Effector CD4-positive, alpha-beta T cell (primary cell): ENCODE measurements around the gene CXCR3.
"Not testable (repeated sequence)": the region's sequence is repeated elsewhere in the genome, so short reads cannot be mapped to it uniquely, and the experiment has no call there.

Experiments used
- DNase-seq: peaks from one replicate; pipeline ENCODE4 v3.0.0-alpha.2; 2020

CXCR3 gene

DNA sequence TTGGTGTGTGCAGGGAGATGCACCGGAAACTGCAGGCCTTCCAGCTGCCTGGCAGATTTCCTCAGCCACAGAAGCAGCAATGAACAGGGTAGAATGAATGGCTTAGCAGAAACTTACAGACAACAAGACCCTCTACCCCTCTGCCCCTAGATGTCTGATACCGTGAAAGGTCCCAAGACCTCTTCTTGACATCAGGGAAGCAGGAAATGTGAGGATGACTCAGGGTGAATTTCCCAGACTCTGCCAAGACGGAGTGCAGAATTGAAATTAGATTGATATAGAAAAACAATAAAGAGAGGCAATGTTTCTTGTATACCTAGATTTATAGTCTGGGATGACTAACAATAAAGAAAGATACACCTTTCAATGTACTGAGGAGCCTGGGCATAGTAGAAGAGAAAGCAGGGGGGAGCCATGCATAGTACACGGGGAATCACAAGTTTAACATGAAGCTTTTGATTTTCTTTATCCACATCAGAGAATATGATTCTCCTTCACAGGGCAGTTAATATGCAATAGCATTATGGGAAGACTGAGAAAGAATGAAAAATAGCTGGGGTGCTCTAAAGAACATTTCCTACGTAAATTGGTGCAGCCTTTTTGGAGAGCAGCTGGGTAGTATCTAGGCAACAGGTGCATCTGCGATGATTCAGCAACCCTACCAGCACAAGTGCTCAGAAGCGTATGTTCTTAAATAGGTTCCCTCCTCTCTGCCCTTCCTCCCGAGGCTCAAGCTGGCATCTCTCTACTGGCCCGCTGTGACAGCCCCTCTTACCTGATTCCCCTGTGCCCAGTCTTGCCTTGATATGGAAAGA lies 18.3 kb upstream of the CXCR3 start:
- no peak for DNase-seq

DNA sequence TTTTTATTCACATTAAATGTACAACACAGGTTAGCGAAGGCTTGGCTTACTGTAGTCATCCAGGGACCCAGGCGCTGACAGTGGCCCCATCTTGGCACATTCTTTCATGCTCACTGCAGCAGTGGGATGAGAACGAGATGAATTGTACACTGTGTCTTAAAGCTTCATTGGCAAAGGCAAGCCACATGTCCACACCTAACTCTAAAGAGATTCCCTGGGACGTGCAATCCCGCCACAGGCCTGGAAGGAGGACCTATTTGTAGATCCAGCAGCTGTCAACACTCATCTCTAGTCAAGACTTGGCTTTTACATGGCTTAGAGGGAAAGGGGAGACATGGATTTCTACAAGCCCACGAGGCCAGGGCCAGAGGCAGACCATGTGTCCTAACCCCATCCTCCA lies 16.1 kb upstream of the CXCR3 start:
- no peak for DNase-seq

DNA sequence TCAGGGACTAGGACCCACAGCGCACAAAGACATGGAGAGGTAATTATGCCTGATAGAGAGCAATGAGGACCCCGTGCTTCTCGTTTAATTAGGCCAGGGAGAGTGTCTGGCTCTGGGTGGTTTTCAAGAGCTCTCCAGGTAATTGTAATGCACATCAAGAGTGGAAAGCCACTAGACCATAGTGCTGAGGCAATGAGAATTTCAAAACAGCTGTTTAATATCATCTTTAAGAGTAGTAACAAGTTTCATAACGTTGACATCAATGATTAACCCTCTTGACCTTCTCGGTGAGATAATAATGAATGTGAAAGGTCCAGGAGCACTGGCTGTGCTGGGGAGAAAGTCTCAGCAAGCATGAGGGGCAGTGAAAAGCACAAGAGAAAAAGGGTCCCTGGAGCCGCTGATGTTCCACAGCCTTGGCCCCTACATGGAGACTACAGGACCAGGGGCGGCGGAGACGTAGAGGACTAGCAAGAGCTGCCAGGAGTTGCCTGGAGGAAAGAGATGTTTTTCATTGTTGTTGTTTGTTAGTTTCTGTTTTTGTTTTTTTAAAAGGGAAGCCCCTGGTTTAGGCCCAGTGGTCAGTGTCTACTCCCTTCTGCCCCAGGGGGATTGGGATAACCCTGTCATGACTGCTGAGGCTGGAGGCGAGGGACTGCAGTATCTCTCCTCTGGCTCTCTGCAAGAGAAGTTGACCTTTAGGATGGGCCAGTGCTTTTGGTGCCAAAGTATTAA lies 14.8 kb upstream of the CXCR3 start:
- no peak for DNase-seq

DNA sequence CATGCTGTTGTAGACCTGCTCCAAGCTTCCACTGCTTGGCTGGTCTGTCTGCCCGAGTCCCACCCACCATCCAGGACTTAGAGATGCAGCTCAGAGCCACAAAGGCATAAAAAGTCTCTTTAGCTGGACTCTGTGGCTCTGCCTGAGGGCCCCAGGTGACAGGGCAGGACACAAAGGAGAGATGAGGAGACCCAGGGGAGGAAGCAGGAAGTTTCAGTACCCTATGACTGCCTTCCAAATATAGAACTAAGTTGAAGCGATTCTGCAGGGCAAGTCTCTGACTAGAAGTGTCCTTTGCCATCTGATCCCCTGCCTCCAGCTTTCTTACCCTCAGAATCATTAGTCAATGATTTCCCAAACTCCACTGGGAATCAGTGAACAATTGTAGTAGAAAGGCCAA lies 11.2 kb upstream of the CXCR3 start:
- DNase-seq: no peak

DNA sequence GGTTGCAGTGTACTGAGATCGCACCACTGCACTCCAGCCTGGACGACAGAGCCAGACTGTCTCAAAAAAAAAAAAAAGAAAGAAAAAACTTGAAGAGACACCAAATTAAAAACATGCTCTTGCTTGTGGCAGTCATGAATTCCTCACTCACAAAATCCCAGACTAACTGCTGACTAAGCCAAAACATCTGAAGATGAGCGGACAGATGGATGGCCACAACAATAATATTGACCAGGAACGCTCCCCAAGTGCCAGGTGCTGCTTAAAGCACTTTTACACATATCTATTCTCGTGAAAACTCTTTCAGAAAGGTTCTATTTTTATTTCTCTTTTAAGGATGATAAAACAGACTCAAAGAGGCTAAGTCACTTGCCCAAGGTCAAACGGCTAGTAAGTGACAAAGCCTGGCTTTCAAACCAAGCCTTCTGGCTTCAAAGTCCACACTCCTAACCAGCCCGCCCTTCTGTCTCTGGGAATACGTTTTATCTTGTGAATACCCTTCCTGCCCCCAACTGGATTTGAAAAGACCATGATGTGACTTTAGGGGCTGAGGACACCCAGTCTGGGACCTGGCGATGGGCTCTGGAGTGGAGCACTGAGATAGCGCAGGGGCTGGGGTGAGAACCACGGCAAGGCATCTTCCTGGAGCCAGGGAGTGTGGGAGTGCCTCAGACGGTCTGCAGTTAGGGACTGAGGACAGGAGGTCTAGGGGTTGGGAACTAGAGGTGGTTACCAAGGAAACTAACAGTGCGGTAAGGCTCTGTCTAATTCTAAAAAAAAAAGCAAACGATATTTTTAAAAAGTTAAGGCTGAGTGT lies 9.5 kb upstream of the CXCR3 start:
- no peak for DNase-seq

DNA sequence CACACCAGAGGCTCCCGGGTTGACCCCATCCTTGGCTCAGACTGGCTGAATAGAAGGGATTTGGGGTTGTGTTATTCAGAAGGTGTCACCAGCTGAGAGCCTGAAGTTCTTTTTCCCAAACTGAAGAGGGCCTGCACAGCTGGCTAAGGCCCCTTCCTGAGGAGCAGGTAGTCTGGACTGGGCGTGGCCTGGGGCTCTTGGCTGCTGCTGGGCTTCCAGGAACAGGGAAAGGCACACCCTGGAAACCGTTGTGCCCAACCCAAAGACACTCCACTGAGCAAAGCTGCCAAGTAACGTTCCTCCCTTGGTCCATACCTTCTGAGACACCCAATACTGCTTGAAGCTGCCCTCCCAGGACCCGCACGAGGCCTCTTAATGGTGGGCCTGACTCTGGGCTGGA lies 8.3 kb upstream of the CXCR3 start:
- DNase-seq: no peak

DNA sequence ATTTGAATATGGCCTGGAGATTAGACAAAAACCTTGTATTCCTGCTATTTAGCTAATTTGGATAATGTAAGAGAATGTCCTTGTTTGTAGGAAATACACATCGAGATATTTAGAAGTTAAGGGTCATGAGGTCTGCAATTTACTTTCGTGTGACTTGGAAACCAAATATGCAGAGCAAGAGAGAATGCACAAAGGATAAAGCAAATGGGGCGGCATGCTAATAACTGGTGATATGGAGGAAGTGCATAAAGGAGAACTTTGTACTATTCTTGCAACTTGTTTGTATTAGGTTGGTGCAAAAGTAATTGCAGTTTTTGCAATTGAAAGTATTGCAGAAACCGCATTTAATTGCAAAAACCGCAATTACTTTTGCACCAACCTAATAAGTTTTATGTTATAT lies 7.2 kb upstream of the CXCR3 start:
- no peak for DNase-seq

DNA sequence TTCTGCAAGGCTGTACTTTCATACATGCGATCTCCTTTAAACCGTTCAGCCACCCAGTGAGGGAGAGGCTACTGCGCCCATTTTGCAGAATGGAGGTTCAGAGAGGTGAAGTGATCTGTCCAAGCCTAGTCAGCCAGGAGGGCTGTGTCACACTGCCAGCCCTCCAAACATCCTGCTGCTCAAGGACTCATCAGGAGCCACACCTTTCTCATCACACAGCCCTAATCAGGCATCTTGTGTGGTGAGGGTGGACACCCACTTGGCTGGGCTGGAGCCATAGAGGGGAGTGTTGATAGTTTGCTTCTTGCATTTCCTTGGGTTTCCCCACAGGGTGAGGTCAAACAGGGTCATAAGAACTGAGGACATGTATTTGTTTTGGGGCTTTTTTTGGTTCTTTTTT lies 5.4 kb upstream of the CXCR3 start:
- no peak for DNase-seq

DNA sequence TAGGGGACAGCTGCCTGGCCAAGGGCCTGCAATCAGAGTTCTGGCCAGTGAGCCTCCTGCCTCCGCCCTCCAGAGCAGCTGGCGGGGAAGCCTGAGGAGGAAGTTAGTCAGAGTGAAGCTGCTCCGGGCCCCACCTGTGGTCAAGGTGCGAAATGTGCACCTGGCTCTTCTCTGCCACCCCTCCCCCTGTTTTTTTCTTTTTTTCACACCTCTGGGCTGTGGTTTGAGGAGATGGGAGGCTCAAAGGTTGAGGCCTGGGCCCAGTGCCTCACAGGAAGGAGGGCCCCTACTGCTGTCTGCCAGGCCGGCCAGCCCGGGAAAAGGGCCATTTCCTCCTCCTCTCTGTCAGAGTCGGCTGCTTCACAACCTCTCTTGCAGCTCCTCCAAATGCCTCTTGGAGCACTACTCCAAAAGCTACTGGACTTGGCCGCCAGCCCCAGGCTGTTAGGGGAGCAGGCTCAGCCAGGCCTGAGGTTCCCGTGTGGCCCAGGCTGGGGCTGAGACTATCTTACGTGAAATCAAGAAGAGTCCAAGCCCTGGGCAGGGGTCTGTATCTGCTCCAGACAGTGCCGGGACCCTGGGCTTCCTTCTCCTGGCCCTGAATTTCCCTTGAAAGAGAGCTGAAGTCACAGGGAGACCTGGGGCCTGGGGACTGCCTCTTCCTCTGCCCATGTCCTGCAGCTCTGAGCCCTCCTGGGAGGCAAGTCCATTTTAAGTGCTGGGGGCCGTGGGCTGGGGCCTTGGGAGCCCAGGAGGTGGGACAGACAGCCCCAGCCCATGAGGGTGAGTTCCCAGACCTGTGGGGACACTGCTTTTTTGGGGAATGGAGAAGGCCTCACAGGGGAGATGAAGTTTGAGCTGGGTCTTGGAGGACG lies 4.5 kb upstream of the CXCR3 start:
- DNase-seq: peak; percentile 62

DNA sequence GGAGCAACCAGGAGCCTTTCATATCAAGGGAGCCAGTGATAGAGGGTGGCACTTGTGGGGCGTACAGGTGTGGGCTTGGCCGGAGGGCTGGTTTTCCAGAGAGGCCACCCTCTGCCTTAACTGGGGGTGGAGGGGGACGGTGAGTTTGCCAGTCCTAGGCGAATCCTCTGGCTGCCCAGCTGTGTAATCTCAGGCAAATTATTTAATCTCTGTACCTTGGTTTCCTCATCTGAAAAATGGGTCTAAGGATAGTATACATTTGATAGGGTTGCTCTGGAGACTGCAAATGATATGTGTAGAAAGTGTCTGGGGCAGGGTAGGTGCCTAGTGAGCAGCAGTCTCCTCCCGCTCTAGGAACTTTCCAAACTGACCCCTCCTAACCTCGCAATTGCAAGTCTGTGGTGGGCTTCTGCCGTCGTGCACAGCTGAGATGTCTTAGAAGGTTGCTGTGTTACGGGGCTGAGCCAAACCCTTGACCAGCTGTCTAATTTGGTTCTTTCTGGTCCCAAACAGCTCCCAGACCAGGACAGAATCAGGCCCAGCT lies 3.8 kb upstream of the CXCR3 start:
- no peak for DNase-seq

DNA sequence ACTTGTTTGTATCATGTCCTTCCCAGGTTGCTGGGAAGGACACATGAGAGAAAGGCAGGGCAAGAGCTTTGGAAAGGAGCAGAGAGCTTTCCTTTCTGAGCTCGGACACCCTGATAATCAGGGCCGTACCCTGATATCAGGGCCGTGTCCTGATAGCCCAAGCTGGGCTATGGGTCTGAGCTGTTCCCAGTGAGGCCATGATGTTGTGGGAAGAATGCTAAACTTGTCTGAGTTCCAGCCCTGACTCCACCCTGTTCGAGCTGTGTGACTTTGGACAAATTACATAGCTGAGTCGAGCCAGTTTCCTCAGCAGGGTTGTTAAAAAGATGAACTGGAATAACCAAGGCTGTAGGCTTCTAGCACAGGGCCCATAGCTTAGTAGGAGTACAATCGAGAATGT lies 3.3 kb upstream of the CXCR3 start:
- DNase-seq: no peak

DNA sequence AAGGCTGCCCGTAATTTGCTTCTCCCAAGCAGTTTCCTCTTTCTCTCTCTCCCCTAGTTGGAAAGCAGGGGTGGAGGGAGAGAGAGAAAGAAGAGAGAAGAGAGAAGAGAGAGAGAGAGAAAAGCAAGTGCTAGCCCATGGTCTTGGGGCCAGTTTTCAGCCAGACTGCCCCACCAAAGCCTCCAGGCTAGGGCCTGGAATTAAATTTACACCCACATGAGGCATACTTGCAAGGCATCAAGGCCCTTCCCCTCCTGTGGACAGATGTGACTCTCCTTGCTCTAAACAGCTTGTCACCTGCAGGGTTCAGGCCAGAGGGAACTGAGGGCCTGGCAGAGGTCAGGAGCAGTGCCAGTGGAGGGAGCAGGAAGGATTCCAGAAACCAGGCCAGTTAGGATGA lies 1.7 kb upstream of the CXCR3 start:
- no peak for DNase-seq

DNA sequence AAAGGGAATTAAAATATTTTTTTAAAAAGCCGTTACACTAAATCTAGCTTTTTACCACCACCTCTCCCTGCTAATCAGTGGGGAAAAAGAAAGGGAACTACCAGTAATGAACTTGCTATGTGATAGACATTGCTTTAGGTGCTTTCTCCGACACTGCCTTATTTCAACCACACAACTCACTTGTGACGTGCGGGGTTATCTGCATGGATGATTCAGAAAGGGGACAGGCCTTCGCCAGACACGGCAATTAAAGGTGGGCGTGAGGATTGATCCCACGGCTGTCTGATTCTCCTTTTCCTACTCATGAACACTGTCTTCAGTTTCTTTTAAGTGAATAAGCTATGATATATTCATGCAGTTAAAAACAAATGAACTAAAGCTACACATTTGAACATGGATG lies 882 bp upstream of the CXCR3 start:
- DNase-seq: peak; percentile 55

DNA sequence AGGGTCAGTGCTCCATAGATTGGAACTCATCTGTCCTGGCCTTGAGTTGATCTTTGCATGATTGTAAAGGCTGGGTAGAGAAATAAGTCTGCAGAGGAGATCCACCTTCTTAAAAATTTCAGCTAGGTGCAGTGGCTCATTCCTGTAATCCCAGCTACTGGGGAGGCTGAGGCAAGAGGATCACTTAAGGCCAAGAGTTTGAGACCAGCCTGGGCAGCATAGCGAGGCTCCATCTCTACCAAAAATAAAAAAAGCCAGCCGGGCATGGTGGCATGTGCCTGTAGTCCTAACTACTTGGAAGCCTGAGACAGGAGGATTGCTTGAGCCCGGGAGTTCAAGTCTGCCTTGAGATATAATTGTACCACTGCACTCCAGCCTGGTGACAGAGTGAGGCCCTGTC lies 476 bp upstream of the CXCR3 start:
- no peak for DNase-seq

DNA sequence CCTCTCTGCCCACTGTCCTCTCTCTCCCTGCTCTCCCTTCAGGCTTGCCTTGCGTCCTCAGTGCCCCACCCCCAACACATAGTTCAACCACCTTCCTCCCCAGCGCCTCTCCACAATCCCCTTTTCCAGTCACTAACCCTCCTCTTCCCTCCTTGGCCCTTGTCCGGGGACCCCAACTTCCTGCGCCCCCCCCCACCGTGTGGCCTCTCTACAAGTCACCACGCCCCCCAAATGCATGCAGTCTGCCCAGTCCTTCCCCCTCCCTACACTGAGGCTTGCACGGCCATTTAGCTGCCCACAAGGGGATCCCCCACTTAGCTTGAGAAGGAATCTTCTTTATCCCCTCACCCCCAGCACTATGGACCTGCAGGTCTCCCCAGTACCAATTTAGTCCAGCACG lies 569 bp downstream of the CXCR3 start:
- DNase-seq: no peak

DNA sequence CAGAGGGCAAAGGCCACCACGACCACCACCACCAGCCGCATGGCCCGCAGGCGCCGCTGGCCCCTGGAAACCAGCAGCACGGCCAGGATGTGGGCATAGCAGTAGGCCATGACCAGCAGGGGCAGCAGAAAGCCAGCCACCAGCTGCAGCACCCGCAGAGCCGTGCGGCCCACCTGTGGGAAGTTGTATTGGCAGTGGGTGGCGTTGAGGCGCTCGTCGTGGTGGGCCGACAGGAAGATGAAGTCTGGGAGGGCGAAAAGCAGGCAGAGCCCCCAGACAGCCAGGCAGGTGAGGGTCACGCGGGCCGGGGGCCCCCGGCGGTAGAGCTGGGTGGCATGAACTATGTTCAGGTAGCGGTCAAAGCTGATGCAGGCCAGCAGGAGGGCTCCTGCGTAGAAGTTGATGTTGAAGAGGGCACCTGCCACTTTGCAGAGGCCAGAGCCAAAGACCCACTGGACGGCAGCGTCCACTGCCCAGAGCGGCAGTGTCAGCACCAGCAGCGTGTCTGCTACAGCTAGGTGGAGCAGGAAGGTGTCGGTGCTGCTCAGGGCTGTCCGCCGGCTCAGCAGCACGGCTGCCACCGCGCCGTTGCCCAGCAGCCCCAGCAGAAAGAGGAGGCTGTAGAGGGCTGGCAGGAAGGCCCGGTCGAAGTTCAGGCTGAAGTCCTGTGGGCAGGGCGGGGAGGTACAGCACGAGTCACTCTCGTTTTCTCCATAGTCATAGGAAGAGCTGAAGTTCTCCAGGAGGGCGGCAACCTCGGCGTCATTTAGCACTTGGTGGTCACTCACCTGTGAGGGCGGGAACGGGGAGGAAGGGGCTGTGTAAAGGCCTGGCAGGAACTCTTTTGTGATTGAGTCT lies 1.4 kb downstream of the CXCR3 start:
- DNase-seq: no peak

DNA sequence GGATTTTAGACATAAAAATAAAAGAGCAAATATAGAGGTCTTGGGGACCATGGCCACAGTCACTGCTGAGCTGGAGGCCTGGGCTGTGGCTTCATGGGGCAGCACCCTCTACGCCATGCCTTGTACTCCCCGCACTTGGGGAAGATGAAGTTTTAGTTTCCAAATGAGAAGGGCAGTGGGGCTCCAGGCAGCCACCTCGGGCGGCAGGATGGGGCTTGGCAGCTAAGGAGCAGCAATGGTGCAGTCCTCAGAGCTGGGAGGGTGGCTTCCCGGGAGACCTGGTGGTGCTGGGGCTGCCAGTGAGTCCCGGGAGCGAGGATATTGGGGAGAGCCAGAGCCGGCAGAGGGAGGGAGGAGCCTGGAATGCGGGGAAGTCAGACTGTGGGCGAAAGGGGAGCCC lies 2.4 kb downstream of the CXCR3 start:
- no peak for DNase-seq

DNA sequence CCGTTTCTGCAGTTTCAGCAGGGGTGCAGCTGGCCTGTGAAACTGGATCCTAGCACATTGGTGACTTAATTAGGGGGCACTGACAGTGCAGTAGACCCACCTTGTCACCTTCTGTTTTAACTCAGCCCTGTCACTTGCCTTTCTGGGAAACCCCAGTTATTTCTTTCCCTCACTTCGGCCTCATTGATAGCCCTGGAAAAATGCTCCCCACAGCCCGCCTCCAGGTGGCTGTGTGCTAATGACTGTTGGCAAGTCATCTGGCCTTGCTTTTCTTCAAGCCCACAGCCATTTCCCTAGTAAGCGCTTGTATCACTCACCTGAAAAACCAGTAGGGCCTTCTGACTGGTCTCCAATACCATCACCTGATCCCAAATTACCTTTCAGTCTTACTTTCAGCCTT lies 3.3 kb downstream of the CXCR3 start:
- DNase-seq: no peak

DNA sequence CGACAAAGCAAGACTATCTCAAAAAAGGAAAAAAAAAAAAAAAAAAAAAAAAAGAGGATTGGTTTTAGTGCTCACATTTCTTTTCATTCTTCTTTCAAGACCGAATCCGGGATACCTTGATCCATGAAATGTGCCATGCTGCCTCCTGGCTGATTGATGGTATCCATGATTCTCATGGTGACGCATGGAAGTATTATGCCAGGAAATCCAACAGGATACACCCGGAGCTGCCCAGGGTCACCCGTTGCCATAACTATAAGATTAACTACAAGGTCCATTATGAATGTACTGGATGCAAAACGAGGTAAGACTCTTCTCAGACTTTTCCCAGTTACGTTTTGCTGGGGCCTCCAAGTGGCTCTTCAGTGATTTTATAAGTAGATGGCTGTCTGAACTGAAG lies 6.1 kb downstream of the CXCR3 start:
- no peak for DNase-seq

DNA sequence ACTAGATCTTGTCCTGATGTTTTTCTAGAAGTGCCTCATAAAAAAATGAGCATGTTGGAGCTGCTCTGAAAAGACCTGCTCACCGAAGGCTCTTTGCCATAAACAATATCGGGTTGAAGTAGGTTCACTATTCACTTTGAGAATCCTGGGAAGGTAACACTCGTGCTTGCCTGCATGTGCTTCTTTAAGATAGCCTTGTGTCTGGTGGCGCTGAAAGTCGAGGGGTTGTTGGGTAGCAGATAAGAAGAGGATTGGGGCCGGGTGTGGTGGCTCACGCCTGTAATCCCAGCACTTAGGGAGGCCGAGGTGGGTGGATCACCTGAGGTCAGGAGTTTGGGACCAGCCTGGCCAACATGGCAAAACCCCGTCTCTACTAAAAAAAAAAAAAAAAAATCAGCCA lies 6.6 kb downstream of the CXCR3 start:
- not testable (repeated sequence) for DNase-seq

DNA sequence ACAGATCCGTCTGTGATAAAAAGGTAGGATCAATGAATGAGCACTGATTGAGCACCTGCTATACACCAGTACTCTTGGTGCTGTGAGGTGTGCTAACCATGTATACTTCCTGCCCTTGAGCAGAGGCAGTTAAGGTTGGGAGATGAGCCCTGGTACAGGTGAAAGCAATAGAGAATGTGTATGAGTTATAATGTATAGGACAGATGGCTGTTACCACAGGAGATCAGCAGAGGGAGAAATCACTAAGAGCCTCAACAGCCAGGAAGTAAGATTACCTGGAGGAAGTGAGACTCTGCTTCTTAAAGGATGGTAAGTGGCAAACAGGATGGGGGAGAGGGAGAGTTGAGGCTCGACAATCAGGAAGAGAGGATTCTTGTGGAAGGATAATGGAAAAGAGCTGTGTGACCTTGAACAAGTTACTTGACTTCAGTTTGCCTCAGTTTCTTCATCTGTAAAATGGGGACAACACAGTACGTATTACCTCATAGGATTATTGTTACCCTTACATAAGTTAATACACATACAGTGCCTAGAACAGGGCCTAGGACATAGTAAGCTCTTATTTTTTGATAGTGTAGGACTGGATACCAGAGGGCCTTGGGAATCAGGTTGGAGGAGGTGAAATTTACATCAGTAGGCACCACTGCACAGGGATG lies 9.1 kb downstream of the CXCR3 start:
- DNase-seq: no peak
